ENCODE data around the gene CRB2.

CRB2 gene

GRCh38 chr9:123425836-123426365 lies 69.9 kb downstream of the CRB2 start:
- H3K4me1 ChIP-seq (ENCODE audit: control insufficient read depth, insufficient read depth, low read length), result no peaks in the 10 kb centered on the region
- no peak overlapping the region for H3K27ac ChIP-seq (ENCODE audit: low read length)
- no peak overlapping the region for H3K9ac ChIP-seq (ENCODE audit: low read length in 2 of 2)
- no peaks in the 10 kb centered on the region for H3K27me3 ChIP-seq (ENCODE audit: control insufficient read depth in 1 of 2, insufficient read depth in 2 of 2, low read length in 2 of 2)
- peaks cover 0 to under 1% of the 10 kb centered on the region in 2 donors for H3K9me3 ChIP-seq (ENCODE audit: control insufficient read depth in 2 of 2, low read length in 2 of 2)
- peaks cover 3 to 10% of the 10 kb centered on the region in 2 donors for H3K36me3 ChIP-seq (ENCODE audit: control insufficient read depth in 2 of 2, insufficient read depth in 2 of 2, low read length in 2 of 2)
- H3K4me3 ChIP-seq (ENCODE audit: low read length in 2 of 2), result no peak overlapping the region

GRCh38 chr9:123426406-123426805 lies 70.4 kb downstream of the CRB2 start:
- Histone ChIP-seq H3K27ac (ENCODE audit: low read length) (no peak overlapping the region), H3K27me3 (ENCODE audit: control insufficient read depth in 1 of 2, insufficient read depth in 2 of 2, low read length in 2 of 2) (no peaks in the 10 kb centered on the region), H3K4me1 (ENCODE audit: control insufficient read depth, insufficient read depth, low read length) (no peaks in the 10 kb centered on the region), H3K4me3 (ENCODE audit: low read length in 2 of 2) (no peak overlapping the region), H3K9me3 (ENCODE audit: control insufficient read depth in 2 of 2, low read length in 2 of 2) (peaks cover 0 to 2% of the 10 kb centered on the region in 2 donors), H3K36me3 (ENCODE audit: control insufficient read depth in 2 of 2, insufficient read depth in 2 of 2, low read length in 2 of 2) (peaks cover 3 to 10% of the 10 kb centered on the region in 2 donors), H3K9ac (ENCODE audit: low read length in 2 of 2) (no peak overlapping the region)

Data from stomach smooth muscle (tissue), 2 donors.